SIG-M5 treated with dmso at 0.1 percent for 504 hours (cell line): ENCODE data around the gene DNAJC5.
A peak's percentile ranks its signal among the peaks of the same experiment; 100 is the strongest.
"Not testable (repeated sequence)": the region's sequence is repeated elsewhere in the genome, so short reads cannot be mapped to it uniquely, and the experiment has no call there.

Source experiments
- DNase-seq: peaks from one replicate; lab custom pipeline; 2025; ENCODE audit not compliant: unreplicated experiment; lab: John Stamatoyannopoulos, UW

DNAJC5 gene

DNA sequence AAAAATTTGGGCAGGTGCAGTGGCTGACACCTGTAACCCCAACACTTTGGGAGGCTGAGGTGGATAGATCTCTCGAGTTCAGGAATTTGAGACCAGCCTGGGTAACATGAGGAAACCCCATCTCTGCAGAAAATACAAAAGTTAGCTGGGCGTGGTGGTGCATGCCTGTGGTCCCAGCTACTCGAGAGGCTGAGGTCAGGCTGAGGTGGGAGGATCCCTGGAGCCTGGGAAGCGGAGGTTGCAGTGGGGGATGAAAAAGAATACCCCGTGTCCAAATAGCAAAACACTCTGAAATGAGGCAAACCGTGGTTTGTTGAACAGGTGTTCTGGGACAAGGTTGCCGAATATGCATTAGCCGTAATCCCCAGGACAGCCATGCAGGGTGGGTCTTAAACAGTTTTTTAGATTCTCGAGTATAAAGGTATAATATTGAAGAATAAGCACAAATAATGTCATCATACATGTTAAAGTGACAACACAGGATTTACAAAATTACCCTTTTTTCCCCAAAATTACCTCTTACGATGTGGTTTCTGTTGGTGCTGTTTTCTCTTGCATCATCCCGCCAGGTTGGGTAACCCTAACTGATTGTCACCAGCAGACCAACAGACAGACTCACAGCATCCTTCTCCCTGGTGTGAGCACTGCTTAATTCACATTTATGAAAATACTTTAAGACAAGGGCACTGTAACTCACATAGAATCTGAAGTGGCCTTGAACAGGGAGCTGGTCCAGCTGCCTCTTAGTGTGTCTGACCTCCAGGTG is 9.1 kb downstream of the DNAJC5 start:
- DNase-seq, result peak; percentile 81

DNA sequence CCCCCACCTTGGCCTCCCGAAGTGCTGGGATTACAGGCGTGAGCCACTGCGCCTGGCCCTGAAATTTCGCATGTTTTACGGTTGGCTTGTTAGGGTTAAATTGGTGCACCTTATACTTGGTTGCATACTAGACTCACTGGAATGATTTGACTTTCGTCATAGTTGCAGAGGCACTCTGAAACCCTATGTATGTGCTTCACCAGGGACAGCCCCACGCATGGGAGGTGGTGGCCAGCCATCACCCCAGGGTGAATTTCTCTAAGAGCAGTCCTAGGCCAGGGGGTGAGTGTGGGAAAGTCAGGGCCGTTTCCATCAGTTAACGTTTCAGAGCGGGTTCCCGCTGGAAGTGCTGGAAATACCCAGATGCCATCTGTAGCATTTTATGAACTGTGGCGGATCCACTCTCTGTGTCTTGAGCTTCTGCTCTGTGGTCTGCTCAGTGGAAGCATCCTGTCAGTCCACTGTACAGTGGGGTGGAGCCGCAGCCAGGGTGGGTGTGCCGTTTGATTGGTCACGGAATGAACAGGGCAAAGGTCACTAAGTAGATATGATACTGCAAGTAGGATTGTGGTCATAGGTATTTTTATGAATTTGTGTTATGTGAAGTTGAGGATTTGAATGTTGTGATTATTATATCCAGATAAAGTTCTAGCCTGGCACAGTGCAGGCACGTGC is 13.2 kb downstream of the DNAJC5 start:
- DNase-seq, result no peak

DNA sequence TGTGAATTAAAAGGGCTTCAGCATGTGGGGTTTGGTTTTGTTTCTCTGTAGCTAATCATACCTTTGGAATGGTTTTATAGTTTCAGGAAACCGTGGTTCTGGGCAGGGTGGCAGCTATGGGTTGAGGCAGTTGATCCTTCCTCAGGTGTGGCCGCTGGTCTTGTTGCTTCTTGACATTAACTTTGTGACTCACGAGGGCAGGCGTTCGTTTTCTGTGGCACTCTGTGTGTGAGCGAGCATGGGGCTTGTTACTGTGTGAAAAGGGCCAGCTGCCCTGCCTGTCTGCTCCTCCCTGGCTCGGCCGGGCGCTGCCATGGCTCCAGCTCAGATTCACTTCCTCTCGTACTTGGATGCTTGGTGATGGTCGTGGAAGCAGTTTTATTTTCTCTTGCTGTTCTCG is 16.2 kb downstream of the DNAJC5 start:
- peak; percentile 48 for DNase-seq

DNA sequence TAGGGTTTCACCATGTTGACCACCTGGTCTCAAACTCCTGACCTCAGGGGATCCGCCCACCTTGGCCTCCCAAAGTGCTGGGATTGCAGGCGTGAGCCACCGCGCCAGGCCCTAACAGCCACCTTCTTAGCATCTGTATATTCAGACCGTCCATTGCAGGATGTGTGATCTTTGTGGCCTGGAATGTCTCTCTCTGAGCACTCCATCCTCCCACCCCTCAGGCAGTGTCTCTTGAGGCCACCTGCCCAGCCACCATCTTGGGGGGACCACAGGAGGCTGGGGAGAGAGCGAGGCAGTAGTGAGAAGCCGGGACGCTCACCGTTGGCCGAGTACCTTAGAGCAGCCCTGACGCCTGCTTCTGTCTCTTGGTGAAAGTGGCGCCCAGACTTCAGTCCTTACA is 18.8 kb downstream of the DNAJC5 start:
- no peak for DNase-seq

DNA sequence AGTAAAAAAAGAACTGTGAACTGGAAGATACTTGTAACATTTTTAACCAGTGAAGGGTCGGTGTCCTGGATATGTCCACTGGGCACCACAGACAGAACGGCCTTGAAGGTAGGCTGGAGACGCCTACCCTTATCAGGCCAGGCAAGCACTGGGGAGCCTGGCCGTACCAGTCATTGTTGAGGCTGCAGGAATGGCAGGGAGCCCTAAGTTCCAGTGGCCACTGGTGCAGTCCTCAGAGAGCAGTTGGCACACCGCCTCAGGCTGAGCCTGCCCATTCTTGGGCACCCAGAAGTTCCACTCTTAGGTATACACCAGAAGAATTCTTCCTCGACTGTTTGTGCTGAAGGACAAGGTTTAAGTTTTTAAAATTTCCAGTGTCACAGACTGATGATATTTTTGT is 20.5 kb downstream of the DNAJC5 start:
- DNase-seq, result no peak

DNA sequence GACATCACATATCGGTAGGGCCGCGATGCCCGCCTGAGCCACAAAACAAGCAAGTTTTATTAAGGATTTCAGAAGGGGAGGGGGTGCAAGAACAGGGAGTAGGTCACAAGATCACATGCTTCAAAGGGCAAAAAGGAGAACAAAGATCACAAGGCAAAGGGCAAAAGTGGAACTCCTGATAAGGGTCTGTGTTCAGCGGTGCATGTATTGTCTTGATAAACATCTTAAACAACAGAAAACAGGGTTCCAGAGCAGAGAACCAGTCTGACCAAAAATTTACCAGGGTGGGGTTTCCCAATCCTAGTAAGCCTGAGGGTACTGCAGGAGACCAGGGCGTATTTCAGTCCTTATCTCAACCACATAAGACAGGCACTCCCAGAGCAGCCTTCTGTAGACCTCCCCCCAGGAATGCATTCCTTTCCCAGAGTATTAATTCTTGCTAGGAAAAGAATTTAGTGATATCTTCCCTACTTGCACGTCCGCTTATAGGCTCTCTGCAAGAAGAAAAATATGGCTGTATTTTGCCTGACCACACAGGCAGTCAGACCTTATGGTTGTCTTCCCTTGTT is 21.5 kb downstream of the DNAJC5 start:
- DNase-seq, result not testable (repeated sequence)

DNA sequence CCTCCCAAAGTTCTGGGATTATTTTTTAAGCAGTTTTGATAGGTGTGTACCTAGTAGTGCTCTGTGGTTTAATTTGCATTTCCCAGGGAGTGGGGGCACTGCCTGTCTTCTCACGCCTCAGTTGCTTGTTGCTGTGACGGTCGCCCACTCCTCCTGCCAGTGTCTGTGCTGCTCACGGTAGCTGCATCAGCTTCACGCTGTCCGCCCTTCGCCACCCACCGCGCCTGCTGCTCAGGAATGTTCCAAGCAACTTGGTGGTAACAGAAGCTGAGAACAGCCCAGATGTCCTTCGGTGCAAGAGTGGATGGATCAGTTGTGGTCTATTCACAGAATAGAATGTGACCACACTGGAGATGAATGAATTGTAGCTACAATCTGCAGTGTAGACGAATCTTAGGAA is 22.9 kb downstream of the DNAJC5 start:
- no peak for DNase-seq

DNA sequence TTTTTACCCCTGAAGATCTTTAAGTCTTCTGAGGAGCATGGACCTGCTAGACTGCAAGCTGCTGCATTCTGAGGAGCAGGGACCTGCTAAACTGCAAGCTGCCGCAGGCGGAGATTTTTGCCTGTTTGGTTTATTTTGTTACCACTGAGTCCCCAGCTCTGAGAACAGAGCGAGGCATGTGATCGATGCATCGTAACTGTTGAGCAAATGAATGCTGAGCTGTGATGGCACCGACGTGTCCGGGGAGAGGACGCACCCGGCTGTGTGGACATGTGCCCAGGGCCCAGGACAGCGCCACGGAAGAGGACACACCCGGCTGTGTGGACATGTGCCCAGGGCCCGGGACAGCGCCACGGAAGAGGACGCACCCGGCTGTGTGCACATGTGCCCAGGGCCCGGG is 24.2 kb downstream of the DNAJC5 start:
- DNase-seq, result no peak

DNA sequence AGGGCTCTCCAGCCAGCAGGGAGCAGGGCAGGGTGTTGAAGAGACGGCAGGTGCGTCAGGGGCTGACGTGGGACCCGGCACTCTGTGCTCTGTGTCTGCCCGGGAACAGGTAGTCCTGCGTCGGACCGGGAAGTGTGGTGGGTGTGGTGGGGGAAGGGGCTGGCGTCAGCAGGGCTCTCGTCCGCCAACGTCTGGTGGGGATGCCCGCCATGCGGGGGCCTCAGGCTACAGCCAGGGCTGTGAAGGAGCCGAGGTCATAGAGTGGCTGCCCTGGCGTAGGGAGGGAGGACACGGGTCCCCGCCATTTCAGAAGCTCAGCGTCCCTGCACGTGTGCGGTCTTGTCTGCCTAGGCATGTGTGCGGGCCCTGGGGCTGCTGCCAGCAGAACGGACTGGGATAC is 25.3 kb downstream of the DNAJC5 start:
- DNase-seq, result no peak

DNA sequence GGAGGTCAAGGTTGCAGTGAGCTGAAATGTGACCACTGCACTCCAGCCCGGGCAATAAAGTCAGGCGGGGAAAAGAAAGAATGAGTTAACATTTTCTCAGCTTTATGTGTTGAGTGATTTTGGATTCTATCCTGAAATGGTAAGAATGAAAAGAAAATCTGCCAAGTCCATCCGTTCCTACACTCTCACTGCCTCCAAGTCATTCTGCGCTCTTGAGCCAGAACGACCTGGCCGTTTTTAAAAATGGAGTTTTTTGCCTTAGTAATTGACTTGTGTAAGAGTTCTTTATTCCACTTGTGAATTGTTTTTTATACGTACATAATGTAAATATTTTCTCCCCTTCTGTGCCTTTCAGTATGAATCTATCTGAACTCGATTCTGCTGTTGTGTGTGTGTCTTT is 28.7 kb downstream of the DNAJC5 start:
- no peak for DNase-seq

DNA sequence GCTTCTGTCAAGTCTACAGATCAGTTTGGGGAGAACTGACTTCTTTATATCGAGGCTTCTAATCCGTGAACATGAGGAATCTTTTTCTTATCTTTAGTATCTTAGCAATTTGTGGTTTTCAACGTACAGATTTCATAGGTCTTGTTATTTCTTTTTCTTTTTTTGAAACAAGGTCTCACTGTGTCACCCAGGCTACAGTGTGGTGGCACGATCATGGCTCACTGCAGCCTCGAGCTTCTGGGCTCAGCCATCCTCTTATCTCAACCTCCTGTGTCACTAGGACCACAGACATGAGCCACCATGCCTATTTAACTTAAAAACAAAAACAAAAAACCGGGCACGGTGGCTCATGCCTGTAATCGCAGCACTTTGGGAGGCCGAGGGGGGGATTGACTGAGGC is 29.3 kb downstream of the DNAJC5 start:
- no peak for DNase-seq

DNA sequence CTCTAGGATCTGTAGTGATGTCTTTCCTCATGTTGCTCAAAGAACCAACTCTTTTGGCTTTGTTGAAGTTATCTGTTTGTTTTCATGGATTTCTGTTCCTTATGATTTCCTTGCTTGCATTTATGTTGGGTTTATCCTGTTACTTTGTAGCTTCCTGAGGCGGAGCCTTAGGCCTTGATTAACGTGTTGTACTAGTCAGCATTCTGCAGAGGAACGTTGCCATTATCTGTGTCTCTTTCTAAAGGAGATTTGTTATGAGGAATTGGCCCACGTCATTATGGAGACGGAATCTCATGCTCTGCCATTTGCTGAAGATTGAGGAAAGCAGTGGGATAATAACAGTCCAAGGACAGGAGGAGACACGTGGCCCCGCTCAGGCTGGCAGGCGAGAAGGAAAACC is 31.4 kb downstream of the DNAJC5 start:
- no peak for DNase-seq

DNA sequence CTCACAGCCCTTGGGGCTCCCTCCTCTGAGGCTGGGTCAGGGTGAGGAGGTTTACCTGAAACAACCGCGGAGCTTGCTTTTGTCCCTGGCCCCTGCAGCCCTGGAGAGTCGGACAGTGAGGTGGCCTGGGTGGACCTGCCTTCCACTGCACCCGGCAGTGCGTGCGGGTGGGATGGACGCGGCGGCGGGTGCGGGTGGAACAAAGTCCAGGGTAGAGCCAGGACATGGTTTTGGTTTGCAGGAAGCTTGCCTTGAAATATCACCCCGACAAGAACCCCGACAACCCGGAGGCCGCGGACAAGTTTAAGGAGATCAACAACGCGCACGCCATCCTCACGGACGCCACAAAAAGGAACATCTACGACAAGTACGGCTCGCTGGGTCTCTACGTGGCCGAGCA is 34.1 kb downstream of the DNAJC5 start:
- no peak for DNase-seq

DNA sequence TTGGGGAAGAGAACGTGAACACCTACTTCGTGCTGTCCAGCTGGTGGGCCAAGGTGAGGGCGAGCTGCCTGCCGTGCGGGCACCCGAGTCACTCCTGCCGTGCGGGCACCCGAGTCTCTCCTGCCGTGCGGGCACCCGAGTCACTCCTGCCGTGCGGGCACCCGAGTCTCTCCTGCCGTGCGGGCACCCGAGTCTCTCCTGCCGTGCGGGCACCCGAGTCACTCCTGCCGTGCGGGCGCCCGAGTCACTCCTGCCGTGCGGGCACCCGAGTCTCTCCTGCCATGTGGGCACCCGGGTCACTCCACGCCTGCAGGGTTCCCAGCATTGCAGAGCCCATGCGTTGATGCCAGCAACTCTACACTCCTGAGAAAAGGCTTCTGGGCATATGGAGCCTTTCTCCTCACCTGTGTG is 34.6 kb downstream of the DNAJC5 start:
- not testable (repeated sequence) for DNase-seq

DNA sequence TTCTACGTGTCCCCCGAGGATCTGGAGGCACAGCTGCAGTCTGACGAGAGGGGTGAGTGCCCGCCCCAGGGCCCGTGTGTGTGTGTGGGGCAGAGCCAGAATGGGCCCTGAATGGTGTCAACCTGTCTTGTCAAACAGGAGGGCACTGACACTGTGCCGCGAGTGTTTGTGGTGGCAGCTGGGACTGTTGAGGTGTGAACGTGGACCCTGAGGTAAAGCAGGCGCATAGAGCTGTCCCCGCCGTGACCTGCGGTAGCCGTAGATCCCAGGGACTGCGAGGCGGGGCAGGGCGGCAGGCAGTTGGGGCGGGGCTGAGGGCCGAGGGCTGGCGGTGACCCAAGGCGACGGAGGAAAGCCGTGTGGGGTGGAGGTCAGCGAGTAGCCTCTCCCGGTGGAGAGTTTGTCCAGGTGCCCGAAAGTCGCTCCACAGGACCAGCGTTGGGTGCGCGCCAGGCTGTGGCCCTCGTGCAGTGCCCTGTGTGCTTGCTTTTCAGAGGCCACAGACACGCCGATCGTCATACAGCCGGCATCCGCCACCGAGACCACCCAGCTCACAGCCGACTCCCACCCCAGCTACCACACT is 36.1 kb downstream of the DNAJC5 start:
- DNase-seq, result no peak

DNA sequence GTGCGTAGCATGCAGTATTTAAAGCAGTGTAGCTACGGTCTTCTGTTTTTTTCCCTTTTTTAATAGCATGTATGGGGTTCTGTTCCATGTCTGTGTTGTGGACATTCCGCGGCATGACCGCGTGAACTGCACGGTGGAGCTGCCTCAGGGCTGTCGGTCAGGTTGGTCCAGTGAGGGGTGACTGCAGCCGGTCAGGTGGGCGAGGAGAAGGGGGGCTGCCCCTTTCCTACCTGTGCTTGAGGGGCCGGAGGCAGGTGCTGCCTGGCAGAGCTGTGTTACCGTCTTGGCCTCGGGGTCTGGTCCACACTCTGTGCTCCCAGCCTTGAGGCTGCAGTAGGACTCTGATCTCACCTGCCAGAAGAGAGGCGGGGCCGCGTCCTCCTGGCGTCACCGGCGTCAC is 36.8 kb downstream of the DNAJC5 start:
- no peak for DNase-seq

DNA sequence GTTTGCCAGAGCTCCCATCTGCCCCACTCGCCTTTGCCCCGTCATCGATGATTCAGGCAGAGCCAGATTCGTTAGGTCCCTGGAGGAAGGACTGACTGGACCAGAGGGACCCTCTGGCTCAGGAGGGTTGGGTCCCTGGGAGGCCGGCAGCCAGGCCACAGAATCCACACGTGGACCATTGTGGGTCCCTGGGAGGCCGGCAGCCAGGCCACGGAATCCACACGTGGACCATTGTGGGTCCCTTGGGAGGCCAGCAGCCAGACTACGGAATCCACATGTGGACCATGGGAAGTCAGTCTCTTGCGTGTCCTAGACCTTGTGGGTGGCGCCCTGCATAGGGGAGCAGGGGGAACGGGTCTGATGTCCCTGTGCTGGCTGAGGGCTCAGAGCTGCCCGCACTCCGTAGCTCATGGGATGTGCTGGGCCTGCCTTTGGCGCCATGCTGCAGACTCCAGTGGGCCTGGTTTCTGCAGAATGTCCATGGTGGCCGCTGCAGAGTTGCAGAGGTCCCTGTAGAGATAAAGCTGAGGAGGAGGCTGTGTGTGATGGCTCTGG is 37.8 kb downstream of the DNAJC5 start:
- no peak for DNase-seq

DNA sequence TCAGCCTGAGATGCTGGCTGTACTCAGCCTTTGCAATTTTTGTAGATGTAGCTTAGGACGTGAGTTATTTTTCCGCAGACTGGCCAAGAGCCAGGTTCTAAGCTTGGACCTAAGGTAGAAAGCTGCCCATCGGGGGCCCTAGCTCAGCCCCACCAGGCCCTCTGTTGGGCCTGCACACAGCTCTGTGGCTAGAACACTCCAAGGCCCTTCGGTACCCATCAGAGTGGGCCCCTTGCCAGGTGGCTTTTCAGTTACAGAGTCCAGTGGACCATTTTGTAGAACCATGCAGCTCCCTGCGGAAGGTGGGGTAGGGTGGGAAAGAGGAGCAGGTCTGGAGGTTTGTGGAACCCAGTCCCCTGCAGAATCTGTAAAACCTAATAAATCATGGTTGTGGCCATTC is 38.7 kb downstream of the DNAJC5 start:
- no peak for DNase-seq

DNA sequence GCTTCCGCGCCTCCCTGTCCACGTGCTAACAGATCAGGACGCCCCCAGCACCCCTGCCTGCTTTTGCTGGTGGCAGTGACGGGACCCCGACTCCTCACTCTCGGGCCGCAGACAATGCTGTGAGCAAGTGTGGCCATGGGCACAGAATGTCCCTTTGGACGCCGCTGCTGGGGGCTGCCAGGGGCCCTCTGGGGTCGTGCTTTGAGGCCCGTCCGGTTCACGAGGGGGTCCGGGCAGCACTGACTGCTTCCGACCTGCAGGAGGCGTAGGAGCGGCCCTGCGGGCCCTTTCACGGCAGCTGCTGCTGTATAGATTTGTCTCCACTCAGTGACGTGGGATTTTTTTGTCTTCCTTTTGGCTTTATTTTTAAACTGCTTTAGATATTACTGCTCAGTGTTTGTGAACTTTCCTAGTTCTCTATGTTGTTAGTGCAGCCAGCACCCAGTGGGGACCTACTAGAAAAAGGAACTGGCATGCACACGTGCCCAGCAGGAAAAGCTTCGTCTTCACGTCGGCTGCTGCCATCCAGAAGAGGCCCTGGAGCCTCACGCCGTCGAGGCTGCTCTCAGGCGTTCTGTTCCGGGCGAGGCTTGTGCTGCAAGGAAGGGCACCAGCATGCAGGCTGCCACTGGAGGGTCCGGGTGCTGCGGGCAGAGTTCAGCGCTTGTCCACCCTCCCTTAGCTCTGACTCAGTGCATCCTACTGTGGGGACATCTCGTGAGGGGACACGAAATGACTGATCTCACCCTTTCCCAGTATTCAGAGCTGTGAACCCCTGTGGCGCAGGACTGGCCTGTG is 39.5 kb downstream of the DNAJC5 start:
- no peak for DNase-seq

DNA sequence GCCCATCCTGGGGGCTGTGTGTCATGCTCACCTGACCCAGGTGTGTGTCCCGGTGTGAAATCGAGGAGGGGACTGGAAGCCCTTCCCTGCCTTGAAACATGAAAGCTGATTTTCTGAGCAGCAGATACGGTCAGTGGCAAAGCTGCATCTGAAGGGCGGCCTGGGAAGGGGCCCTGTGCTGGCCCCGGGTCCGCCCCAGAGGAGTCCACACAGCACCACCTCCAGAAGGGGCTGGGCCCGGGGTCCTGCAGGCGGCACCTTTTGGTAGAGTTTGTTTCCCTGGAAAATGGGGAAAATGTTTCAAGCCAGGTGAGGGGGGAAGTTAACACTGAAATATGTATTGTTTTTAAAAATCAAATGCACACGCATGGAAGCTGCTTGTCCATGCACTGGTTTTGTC is 40.5 kb downstream of the DNAJC5 start:
- DNase-seq, result no peak

DNA sequence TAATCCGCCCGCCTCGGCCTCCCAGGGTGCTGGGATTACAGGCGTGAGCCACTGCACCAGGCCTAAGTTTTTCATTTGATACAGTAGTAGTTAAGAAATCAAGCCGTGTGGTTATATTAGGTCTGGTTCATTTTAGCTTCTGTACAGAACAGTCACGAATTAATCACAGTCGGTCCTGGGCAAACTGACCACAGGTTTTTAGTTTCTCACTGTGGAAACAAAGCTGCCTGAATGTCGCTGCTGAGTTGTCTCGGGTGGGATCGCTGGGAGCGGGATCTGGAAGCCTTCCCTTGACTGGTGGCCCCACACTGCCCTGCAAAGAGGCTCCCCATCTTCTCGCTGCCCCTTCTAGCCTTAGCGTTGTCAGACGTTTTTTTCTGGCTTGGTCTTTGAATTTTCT is 42.7 kb downstream of the DNAJC5 start:
- no peak for DNase-seq
